ENCODE results near the gene SLC35B1.
"Not testable (repeated sequence)": the region's sequence is repeated elsewhere in the genome, so short reads cannot be mapped to it uniquely, and the experiment has no call there.

Gene SLC35B1

DNA sequence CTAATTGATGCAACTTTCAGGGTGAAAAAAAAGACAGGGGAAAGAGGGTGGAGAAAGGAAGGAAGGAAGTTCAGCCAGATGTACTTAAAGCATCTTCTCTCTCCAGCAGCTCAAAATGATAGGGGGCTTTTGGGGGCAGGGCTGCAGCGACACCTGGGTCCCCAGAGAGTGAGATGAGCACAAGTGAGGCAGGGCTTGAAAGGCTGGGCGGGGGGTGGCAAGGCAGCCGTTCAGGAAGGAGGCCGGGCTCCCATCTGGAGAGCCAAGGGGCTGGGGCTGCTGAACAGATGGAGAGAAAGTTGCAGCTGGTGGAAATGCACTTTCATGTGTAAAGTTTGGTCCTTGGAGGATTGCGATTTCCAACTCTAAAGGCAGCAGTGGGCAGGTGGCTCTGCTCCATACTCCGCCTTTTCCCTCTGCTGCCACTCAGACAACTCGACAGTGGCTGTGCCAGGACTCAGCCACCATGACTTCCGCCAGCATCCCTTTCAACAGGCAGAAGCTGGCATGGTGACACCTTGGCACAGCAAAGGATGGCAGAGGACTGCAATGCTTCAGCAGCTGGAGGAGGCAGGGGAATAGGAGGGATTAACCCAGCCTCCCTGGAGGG is 7.7 kb downstream of the SLC35B1 start:
- DNase-seq: no peak

DNA sequence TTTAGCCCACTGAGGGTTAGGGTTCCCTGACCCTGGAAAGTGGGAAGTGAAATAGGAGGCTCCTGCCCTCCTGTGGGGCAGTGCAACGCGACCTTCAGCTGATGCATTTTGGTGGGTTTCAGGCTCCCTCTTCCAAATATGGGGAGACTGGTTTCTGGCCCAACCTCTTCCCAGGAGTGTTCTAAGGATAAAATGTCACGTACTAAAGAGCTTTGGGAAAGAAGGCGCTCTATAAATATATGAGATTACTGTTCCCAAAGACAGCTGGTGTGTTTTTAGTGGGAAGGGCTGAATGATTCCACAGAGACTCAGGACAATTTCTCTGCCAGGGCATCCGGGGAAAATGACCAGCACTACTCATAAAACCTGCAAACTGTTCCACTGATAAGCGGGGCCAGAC is 9.8 kb downstream of the SLC35B1 start:
- DNase-seq: no peak

DNA sequence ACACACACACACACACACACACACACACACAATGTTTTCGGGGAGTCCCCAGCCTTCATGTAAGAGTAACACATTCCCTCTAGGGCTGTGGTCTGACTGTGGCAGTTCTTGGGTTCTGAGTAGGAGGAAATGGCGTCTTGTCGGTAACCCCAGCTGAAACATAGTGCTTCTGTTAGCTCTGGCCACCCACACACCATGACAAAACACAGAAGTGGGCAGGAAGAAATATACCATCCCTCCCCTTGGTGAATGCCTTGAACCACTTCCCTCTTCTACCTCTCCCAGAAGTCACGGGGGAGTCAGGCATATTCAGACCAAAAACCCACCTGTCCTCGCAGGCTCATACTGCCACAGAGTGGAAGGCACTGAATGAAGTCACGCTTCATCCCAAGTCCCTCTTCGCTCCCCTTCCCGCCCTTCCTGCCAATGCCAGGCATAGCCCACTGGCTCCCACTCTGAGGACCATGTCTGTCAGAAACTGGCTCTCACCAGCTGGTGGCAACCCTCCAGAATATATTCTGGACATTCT is 11.5 kb downstream of the SLC35B1 start:
- no peak for DNase-seq

DNA sequence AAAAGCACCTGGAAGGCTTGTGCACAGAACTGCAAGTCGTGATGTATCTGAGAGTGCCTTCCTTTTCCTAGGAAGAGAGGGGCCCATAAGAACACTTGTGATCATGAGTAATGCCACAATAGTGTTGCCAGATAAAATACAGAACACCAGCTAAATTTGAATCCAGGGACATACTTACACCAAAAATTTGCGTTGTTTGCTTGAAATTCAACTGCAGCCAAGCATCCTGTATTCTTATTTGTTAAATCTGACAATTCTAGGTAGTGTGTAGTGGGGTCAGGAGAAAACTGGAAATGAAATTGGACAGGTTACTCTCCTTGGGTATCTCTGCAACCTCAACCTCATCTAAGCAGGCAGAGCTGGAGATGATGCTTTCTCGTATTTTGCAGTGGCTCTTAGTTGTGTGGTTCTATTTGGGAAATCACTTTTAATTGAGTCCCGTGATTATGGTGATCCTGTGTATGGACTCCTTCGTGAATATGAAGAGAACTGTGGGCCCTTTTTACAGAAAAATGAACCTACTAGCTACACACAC is 12.0 kb downstream of the SLC35B1 start:
- no peak for DNase-seq

DNA sequence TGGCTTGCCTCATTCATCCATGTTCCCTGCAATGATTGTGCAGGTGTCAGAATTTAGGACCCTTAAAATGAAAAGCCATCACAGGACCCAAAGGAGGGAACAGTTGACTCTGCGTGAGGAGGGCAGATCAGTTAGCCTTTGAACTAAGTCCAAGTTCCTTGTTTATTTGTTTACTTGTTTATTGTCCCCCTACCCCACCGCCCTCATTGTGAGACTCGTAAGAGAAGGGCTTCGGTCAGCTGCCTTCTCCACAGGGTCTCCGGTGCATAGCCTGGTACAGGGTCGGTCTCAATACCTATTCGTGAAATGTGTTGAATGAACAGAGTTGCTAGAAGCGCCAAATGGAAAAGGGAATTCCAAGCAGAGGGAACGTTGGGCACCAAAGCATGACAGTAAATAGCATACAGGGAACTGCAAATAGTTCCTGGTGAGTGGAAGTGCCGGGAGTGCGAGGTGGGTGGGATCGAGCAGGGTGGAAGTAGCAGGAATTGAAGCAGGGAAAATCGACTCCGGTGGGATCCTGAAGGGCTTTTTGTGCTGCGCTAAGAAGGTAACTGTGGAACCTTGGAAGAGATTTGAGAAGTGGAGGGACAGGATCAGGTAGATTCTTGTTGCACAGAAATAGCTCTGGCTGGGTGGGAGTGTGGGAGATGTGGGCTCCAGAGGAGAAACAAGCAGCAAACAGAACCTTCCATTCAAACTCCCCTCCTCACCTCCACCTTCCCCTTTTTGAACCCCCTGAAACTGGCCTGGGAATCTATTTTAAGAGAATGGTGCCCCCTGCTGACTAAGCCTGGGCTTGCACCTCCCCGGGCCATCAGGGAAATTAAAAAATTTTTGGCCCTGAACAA is 12.7 kb downstream of the SLC35B1 start:
- DNase-seq: peak; percentile 5 to 69 (median 35)

DNA sequence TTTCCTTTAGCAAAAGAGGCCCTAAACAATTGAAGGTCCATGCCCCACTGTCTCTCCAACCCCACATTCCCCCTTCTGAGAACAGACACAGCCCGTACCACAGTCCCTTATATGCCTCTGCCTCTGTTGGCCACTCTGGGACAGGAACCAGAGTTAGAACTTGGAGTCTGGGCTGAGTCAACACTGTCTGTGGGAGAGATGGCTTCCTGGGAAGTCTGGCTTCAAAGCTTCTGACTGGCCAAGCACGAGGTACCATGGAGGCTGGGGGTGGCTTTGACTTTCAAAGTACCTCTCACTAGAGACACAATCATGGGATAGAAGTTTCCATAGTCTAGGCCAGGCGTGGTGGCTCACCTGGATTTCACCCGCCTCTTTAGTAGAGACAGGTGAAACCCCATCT is 15.0 kb downstream of the SLC35B1 start:
- no peak for DNase-seq

DNA sequence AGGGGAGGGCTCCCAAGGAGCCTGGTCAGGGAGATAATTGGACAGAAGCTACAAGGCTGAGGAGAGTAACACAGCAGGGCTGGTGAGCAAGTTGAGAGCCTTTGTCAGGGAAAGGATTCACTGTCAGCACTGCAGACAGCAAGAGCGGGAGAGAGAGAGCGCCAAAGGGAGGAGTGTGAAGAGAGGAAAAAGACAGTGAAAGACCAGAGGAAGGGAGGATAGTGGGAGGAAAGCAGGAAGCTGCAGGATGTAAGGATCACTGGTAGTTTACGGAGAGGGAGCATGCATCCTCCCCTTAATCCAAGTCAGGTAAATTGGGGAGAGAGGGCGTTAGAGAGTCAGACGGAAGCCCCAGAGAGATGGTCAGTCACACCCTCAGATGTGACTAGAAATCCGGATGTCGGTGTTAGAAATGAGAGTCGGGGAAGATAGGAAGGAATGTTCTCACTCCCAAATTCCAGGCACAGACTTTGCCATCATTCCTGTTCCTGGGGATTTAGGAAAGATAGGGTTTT is 16.0 kb downstream of the SLC35B1 start:
- DNase-seq: no peak

DNA sequence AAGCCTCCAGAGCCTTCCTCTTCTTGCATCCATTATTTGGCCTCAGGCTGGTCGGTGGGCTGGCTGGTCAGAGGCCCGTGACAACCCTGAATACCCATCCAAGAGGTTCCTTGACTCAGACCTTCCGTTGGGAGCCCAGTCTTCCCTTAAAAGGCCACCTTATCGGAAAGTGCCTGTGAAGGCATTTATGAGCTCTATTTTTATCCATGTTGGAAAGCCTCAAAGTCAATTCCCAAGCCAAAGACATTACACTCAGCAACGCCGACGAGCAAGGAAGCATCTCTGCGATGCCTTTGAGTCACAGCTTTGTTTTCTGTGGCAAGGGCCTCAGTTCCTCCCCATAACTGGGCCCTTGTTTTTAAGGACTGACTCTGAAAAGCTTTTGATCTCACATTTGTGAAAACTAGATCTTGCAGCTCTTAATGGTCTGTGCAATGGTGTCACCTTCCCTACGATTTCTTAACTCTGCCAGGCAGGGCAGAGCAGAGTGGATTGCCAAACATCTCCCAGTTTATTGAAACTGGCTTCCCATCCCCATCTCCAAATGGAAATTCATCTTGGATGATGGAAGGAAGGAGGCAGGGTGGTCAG is 16.6 kb downstream of the SLC35B1 start:
- no peak for DNase-seq

DNA sequence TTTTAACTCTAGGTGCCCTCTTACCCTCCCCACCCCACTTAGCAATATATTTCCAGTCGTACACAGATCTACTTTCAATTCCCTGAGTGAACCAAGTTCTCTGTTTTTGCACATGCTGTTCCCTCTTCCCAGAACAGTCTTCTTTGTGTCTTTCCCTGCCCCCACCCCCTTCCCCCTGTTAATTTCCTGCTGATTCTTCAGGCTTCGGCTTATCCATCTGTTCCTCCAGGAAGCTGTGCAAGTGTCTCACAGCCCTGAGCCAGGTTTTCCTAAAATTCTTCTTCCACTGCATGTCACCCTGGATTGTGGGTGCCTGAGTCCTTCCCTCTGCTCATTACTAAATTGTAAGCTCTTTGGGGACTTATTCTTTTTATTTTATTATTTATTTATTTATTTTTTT is 17.5 kb downstream of the SLC35B1 start:
- no peak for DNase-seq

DNA sequence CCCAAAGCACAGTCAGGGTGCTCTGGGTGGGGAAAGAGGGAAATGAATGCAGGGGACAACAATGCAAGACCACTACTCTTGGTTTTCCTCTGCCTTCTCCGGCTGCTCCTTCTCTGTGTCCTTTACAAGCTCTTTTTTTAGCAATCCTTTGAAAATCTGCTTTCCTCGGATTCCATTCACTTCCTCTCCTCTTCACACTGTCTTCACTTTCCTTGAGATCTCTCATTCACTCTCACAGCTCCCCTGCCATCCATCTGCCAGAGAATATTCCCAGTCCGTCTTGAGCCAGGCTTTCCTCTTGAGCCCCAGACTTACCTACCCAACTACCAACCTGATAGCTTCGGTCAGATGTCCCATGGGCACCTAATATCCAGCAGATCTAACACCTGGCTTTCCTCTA is 18.9 kb downstream of the SLC35B1 start:
- no peak for DNase-seq

DNA sequence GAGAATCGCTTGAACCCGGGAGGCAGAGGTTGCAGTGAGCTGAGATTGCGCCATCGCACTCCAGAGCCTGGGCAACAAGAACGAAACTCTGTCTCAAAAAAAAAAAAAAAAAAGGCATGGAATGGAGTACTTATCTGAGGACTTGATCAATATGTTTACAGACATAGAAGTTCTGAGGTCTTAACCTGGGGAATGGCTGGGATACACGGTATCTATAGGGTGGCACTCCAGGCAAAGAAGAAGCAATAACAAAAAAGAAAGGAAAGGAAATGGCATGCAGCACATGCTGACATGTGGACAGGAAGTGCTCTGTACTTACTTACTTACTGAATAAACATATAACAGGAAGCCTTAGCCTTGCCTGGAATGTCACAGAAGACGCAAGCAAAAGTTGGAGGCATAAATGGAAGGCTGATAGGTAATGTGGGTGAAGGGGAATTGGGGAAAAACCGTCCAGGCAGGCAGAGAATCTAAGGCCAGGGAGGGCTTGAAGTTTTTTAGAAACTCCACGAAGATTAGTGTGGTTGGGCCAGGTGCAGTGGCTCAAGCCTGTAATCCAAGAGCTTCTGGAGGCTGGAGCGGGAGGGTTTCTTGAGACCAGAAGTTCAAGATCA is 19.8 kb downstream of the SLC35B1 start:
- DNase-seq: no peak

DNA sequence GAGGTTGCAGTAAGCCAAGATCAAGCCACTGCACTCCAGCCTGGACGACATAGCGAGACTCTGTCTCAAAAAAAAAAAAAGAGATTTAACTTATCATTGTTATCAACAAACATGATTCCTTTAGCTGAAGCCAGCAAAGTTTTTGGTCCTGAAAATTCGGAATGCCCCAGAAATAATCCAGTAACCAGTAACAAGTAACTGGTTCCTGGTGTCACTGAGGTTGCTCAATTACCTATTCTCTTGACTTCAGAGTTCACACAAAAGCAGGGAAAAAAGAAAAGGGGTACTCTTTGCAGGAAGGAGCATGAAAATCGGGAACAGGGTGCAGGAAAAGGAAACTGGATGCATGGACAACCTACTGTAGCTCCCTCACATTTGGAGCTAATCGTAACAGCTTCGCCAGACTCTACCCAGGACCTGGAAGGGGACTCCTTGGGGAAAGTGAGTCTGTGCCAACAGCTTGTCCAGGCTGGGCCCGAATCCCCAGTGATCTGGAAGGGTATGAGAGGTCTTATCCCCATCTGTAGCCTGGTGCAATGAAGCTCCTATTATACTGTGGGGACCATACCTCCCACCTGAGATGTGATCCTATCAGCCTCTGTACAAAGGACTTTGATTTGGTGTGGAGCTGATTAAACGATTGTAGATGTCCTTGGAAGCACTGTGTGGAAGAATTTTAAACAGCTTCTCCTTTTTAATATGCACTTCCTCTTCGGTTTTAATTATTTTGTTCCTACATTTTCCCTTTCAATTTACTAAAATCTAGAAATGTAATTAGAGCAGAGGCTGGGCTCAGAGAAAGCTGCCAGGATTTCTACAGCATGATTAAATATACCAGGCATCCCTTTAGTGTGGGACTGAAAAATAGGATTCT is 26.4 kb downstream of the SLC35B1 start:
- DNase-seq: no peak

DNA sequence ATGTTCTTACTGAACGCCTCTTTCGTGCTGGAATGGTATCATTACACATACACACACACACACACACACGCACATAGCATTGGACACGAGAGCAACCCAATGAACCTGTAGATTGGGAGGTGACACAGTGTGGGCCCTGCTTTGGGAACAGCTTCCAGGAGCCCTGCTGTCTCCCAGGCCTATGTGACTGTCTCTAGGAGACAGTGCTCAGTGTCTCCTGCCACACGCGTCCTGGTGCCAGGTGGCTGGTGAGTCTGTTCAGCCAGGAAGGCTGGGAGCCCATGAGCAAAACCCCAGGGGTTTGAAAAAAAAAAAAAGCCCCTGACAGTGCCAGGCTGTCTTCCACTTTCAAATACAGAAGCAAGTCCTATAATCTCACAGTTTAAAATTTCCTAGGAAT is 27.4 kb downstream of the SLC35B1 start:
- peak in 1 of 3 experiments; percentile 25 for DNase-seq

DNA sequence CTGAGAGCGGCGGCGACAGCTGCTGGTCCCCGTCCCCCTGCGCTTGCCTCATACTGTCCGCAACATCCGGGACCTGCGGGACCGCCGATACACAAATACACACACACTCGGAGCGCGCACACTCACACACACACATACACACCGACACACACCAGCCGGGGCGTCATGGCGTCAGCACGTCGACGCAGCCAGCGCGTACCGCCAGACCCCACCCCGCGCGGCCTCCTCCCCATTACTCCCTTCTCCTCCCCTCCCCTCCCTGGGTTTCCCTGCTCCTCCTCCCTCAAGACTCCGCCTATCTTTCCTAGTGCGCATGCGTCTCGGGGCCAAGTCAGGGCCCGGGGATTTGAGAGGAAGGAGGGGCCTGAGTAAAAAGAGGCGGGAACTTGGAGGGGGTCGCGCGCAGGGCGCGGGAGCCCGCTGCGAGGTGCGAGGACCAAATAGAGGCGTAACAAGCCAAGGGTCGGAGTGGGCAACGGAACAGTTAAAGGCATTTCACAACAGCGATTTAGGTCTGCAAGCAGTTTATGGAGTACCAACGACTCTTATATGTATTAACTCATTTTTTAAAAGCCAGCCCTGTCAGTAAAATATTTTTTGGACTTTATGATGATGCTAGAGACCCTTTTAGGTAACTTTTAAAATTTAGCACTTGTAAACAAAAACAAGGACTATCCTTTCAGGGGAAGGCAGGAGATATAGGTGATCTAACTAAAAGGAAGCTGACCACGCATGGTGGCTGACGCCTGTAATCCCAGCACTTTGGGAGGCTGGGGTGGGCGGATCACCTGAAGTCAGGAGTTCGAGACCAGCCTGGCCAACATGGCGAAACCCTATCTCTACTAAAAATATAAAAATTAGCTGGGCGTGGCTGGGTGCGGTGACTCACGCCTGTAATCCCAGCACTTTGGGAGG is 29.6 kb downstream of the SLC35B1 start, which contains the start of gene SPOP:
Gene SPOP (minus strand): TSS at position 165 of the 915 bp plus-strand sequence. CDS start 55,287 bp downstream, outside the sequence.
- peak; percentile 97 to 99 (median 97) for DNase-seq

DNA sequence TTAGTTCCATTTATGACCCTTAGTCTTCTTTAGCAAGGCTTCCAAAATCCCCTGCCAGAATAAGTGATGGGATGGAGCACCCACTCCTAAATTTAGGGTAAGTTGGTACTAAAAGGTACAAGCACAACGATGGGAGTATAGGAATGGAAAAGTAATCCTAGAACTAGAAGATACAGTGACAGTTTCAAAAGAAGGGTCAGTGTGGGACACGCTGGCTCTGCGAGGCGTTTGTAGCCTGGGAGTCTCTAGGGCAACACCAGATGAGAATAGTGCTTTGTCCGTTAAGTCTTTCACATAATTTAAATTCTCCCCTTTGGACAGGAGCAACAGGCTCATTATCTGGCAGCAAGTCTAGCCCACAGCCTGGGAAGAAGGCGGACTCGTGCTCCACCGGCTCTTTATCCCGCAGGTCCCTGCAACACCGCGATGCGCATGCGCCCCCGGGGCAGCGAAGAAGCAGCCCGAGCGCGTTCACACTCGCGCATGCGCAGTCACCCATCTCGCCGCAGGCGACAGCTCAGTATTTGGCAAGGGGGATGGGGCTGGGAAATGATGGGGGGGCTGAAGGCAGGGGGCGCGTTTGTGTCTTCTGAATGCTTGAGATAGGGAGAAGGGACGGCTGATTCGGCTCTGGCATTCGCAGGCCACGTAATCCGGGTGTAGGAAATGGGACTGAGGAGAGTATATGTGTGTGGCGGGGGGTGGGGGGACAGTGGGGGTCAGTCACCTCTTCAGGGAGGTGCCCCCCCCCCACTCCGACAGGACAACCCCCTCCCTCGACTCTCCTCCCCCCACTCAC is 30.4 kb downstream of the SLC35B1 start:
- peak; percentile 90 to 96 (median 92) for DNase-seq

DNA sequence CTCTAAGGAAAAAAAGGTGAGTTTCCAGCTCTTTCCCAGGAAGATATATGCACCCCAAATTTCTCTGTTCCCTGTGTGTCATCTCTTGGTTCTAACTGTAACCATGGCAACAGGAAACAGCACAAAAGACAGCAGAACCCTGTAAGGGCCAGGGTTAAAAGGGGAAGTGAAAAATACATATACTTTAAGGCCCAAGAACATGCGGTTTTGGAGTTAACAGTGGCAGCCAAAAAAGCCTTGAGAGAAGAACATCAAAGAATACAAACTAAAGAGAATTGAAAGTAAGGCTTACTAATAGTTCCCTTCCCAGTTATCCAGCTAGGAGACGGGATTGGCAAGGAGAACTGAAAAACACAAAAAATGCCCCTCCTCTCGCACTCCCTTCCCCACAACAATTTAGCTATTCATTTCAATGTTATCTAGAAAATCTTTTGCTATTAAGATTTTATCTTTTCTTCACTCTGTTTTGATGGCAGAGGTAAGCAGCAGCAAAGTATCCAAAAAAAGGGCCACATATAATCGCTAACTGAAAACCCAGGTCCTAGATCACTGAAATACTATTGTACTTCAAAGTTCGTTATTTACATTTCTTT is 31.4 kb downstream of the SLC35B1 start:
- peak in 1 of 3 experiments; percentile 8 for DNase-seq

DNA sequence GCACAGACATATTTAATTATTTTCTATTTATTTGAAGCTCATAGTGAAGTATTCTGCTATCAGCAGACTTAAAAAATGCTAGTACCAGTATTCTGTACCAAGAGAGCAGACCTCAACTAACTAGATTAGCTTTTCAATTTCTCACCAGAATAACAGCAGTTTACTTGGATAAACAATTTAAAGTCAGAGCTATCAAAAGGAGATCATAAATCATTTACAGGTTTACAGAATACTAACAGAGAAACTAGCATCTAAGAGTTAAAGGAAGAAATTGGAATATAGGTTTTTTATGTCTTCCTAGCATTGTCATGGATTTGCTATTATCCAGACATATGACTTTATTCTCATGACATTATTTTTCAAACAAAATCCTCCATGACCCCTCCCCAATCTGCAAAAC is 33.3 kb downstream of the SLC35B1 start:
- DNase-seq: no peak

DNA sequence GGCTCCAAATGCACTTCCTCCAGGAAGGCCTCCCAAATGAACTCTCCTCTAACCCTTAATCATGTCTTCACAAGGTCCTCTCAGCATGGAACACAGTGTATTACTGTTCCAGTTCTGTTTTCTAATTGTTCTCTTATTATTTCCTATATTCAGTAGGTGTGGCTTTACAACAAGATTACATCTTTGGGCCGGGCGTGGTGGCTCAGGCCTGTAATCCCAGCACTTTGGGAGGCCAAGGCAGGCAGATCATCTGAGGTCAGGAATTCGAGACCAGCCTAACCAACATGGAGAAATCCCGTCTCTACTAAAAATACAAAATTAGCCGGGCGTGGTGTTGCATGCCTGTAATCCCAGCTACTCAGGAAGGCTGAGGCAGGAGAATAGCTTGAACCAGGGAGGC is 34.1 kb downstream of the SLC35B1 start:
- DNase-seq: not testable (repeated sequence)

DNA sequence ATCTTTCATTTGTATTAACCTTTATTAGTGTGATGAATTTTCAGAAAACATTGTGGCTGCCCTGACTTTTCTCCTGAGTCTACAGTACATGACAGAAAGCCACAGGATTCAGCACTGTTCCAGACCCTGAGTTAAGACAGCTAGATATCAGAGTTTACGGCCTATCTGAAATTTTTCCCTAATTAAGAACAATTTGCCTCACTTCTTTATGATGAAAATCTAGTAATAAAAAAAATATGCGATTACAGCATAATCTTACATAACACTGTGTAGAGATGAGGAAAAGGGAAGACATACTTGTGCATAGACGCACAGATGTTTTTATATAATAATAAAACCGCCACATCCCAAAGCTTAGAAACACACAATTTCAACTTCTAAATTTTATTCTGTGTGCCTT is 37.1 kb downstream of the SLC35B1 start:
- no peak for DNase-seq

Data from NCI-H1417 (cell line).